K562 (cell line): Measurements from ENCODE around the gene BCL7B. TPM values are rescaled to one million over a fixed set of nuclear protein-coding genes. Genes with fewer than 3 reads are reported as not detected.

Experiments used
- CCAR2 ChIP-seq: fragments of 200-400 bp; formaldehyde crosslinking; IDR thresholded peaks from 2 replicates; pipeline ENCODE4 v1.6.1; 2017; ENCODE audit warnings: mild to moderate bottlenecking, low read depth, low read length
- CHD1 ChIP-seq: fragments of 200-600 bp; sonication (generic); IDR thresholded peaks from one replicate; pipeline ENCODE4 v1.6.1; 2012; ENCODE audit warnings: mild to moderate bottlenecking, moderate library complexity, low read length, inconsistent platforms
- CSDE1 ChIP-seq, 2 experiments: fragments of 450-650 bp; IDR thresholded peaks; 2 replicates each; pipeline ENCODE4 v1.6.1; 2016; ENCODE audit warnings: mild to moderate bottlenecking in 1 of 2
- EGR1 ChIP-seq: fragments of 450-650 bp; conservative IDR thresholded peaks from 2 replicates; pipeline ENCODE4 v1.6.1; 2017; ENCODE audit warnings: mild to moderate bottlenecking
- ELF1 ChIP-seq: fragments of 200-800 bp; sonication (Bioruptor generic); IDR thresholded peaks from 2 replicates; pipeline ENCODE4 v1.6.1; 2016; ENCODE audit warnings: missing genetic modification characterization, missing compliant biosample characterization
- JUNB ChIP-seq: fragments of 450-650 bp; formaldehyde crosslinking; conservative IDR thresholded peaks from 2 replicates; pipeline ENCODE4 v1.4.0; 2020; ENCODE audit warnings: mild to moderate bottlenecking
- KDM2B ChIP-seq: fragments of 250-450 bp; sonication (Bioruptor Pico); IDR thresholded peaks from 2 replicates; pipeline ENCODE4 v1.8.0; 2021; ENCODE audit warnings: mild to moderate bottlenecking, moderate library complexity
- MCM3 ChIP-seq: fragments of 450-650 bp; IDR thresholded peaks from 2 replicates; pipeline ENCODE4 v1.6.1; 2016
- RBM14 ChIP-seq: fragments of 200-400 bp; formaldehyde crosslinking; IDR thresholded peaks from 2 replicates; pipeline ENCODE4 v1.6.1; 2018; ENCODE audit warnings: low read depth, mild to moderate bottlenecking, low read length, moderate library complexity, borderline replicate concordance; ENCODE audit not compliant: insufficient read depth
- SRSF3 ChIP-seq: fragments of 200-400 bp; formaldehyde crosslinking; IDR thresholded peaks from 2 replicates; pipeline ENCODE4 v1.6.1; 2016; ENCODE audit warnings: mild to moderate bottlenecking, low read length, moderate library complexity; ENCODE audit not compliant: insufficient read depth
- ZC3H8 ChIP-seq: fragments of 450-650 bp; IDR thresholded peaks from 2 replicates; pipeline ENCODE4 v1.6.1; 2017
- ZNF175 ChIP-seq: fragments of 200-800 bp; sonication (Bioruptor generic); IDR thresholded peaks from 2 replicates; pipeline ENCODE4 v1.6.1; 2016; ENCODE audit warnings: low read depth, mild to moderate bottlenecking, missing genetic modification characterization, missing compliant biosample characterization
- ZNF324 ChIP-seq: fragments of 250-450 bp; sonication (Bioruptor Pico); IDR thresholded peaks from 2 replicates; pipeline ENCODE4 v1.4.0; 2020; ENCODE audit warnings: mild to moderate bottlenecking
- ZNF431 ChIP-seq: sonication (generic); formaldehyde crosslinking; IDR thresholded peaks from 2 replicates; pipeline ENCODE4 v1.8.0; 2022; ENCODE audit warnings: mild to moderate bottlenecking, missing genetic modification reagents
- ZNF436 ChIP-seq: fragments of 250-450, 450-650 bp; sonication (Bioruptor Pico); formaldehyde crosslinking; IDR thresholded peaks from 2 replicates; pipeline ENCODE4 v1.7.0; 2020; ENCODE audit warnings: mild to moderate bottlenecking
- polyA plus RNA-seq, 8 experiments: library from polyadenylated mRNA; depleted of rRNA in 4 of 8; stranded (reverse) in 5 of 8; unstranded in 3 of 8; fragments of >200 nt; fragmentation: Nextera tagmentation in 2 of 8; fragmentation: Illumina TruSeq in 1 of 8; extraction: Ambion mirVana in 2 of 8; extraction: Trizol in 1 of 8; gene quantifications; 2 replicates each; pipeline versions ENCODE4 v1.2.1 to v1.2.3, GENCODE V29; 2011 to 2014; ENCODE audit warnings: inconsistent platforms in 1 of 8, missing spikeins in 1 of 8
- total RNA-seq, 7 experiments: library from RNA; depleted of rRNA in 6 of 7; stranded (reverse); fragments of >200 nt in 6 of 7; fragmentation: Illumina TruSeq in 2 of 7; extraction: Trizol in 2 of 7; gene quantifications; 2 replicates each; pipeline versions ENCODE4 v1.2.1 to v1.2.3, GENCODE V29; 2011 to 2021; ENCODE audit warnings: low replicate concordance in 1 of 7
- TF ChIP-seq, protein P1 (sequence below): sonication (generic); formaldehyde crosslinking; IDR thresholded peaks from 2 replicates; pipeline ENCODE4 v1.8.0; 2022; ENCODE audit warnings: mild to moderate bottlenecking, missing genetic modification reagents, borderline replicate concordance
- TF ChIP-seq, protein P2 (sequence below), 2 experiments: IDR thresholded peaks; 2 replicates each; pipeline ENCODE4 v1.6.1; 2012; ENCODE audit warnings: improper control_type of control experiment in 2 of 2, low read depth in 2 of 2, low read length in 2 of 2, borderline replicate concordance in 1 of 2

BCL7B gene
- total and polyA plus RNA-seq, 9 of the 15 experiments (the other 6 are each of a cell fraction or from before 2014, with no cell fraction given), result 10.0 to 73.2 (median 32.9) TPM

DNA sequence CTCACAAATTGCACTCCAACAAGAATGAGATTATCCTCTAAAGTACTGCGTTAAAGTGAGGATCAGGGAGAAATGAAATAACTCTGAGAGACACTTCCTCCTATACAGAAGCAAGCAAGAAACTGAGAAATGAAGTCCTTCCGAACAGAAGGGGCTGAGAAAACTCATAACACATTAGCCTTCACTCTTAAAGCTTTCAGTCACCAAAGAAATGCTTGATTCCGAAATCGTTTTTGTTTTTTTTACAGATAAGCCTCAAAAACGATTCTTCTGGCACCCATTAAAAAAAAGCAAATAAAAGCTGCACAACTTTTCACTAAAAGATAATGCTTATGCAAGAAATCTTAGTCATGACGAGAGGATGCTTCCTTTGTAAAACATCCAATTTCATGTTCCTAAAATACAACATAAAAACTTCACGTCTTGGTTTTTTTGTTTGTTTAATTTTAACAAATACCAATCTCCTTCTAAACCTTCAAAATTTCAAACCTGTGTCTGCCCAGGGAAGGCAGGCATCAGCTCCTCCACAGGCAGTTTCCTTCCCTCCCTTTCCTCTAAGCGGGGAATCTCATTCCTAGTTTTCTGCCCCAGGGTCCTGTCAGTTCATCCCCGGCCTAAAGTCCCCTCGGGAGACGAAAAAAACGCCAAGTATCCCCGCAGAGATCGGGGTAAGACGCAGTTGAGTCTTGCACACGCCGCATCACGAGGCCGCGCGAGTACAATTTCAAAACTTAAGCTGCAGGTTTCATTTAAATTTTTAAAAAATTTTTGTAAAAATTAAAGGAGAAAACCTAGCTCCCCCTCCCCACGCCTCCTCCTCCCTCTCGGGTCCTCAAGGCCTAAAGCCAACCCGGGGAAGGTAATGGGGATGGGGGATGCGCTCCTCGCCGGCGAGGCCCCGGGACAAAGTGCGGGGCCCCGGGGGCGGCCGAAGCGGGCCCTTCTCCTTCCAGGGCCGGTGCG lies 36.5 kb downstream of the BCL7B start (continued):
- TF ChIP-seq, protein P1, sequence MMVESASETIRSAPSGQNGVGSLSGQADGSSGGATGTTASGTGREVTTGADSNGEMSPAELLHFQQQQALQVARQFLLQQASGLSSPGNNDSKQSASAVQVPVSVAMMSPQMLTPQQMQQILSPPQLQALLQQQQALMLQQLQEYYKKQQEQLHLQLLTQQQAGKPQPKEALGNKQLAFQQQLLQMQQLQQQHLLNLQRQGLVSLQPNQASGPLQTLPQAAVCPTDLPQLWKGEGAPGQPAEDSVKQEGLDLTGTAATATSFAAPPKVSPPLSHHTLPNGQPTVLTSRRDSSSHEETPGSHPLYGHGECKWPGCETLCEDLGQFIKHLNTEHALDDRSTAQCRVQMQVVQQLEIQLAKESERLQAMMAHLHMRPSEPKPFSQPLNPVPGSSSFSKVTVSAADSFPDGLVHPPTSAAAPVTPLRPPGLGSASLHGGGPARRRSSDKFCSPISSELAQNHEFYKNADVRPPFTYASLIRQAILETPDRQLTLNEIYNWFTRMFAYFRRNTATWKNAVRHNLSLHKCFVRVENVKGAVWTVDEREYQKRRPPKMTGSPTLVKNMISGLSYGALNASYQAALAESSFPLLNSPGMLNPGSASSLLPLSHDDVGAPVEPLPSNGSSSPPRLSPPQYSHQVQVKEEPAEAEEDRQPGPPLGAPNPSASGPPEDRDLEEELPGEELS (CRISPR knock-in tag), result no peak
- TF ChIP-seq CHD1 (peak; percentile 48), SRSF3 (0 out of 2 replicates have a peak, but pooled peaks have one; percentile 65), ZNF436 (no peak), CSDE1 (IDR thresholded peaks at IDR 0.05) (no peak), CCAR2 (no peak), EGR1 (no peak), ZNF324 (CRISPR knock-in tag) (no peak), ZNF175 (CRISPR knock-in tag) (no peak), ZC3H8 (no peak), ELF1 (no peak), KDM2B (CRISPR knock-in tag) (no peak), MCM3 (no peak), RBM14 (no peak), JUNB (CRISPR knock-in tag) (no peak), ZNF431 (CRISPR knock-in tag) (no peak)
- TF ChIP-seq, protein P2, sequence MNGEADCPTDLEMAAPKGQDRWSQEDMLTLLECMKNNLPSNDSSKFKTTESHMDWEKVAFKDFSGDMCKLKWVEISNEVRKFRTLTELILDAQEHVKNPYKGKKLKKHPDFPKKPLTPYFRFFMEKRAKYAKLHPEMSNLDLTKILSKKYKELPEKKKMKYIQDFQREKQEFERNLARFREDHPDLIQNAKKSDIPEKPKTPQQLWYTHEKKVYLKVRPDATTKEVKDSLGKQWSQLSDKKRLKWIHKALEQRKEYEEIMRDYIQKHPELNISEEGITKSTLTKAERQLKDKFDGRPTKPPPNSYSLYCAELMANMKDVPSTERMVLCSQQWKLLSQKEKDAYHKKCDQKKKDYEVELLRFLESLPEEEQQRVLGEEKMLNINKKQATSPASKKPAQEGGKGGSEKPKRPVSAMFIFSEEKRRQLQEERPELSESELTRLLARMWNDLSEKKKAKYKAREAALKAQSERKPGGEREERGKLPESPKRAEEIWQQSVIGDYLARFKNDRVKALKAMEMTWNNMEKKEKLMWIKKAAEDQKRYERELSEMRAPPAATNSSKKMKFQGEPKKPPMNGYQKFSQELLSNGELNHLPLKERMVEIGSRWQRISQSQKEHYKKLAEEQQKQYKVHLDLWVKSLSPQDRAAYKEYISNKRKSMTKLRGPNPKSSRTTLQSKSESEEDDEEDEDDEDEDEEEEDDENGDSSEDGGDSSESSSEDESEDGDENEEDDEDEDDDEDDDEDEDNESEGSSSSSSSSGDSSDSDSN (IDR thresholded peaks at IDR 0.05; ENCODE audit: borderline replicate concordance in 1 of 2, low read depth in 2 of 2, low read length in 2 of 2), result peak in 1 of 2 experiments; percentile 68; a peak in 1 of 4 replicates
